K562 (cell line): Measurements from ENCODE around the gene WBP1. TPM values are rescaled to one million over a fixed set of nuclear protein-coding genes. Genes with fewer than 3 reads are reported as not detected.

Experiments used
- ATAC-seq: fragments of 200-7000 bp; cut with Tn5 transposase; 3 replicates; pipeline ENCODE4 v1.9.1; 2020; ENCODE audit warnings: moderate library complexity
- BruUV-seq: library from RNA; stranded (reverse); fragments of 400-500 nt; replicated peaks from 2 replicates; lab custom pipeline; 2021; lab: Mats Ljungman, UMichigan
- CTCF ChIA-PET: fragments of 300-600 bp; formaldehyde crosslinking; extraction: SDS; loops from one replicate; lab custom pipeline; 2021; ENCODE audit warnings: low intra/inter-chr PET ratio; lab: Yijun Ruan, JAX
- POLR2A ChIA-PET: fragments of 300-600, 350-650 bp; sonication (Branson Sonifier 250); formaldehyde crosslinking; extraction: SDS; loops from one replicate; lab custom pipeline; 2021; ENCODE audit warnings: antibody characterized with exemption, inconsistent platforms; lab: Yijun Ruan, JAX
- DNase-seq, 4 experiments: peaks; one replicate each; pipeline versions ENCODE4 v3.0.0 to v3.0.0-alpha.2; 2011 to 2018; ENCODE audit warnings: low spot score in 3 of 4, mixed read lengths in 3 of 4; ENCODE audit errors: extremely low read depth in 1 of 4
- FAIRE-seq: peaks from 2 replicates; lab custom pipeline; 2011; peaks lifted over from hg19 to GRCh38; lab: Jason Lieb, UNC
- H2AFZ ChIP-seq: 2 replicates; pipeline ENCODE4 v1.6.0; 2011; ENCODE audit warnings: low read depth, low read length, control low read depth, inconsistent platforms
- H3K27ac ChIP-seq: fragments of 200-600 bp; 3 replicates; pipeline ENCODE4 v1.8.0; 2011; ENCODE audit warnings: low read depth, mild to moderate bottlenecking, control low read depth, inconsistent platforms, low read length, moderate library complexity, mixed read lengths; ENCODE audit errors: extremely low read depth
- H3K27me3 ChIP-seq, 2 experiments: fragments of 300-600 bp in 1 of 2; 2 replicates in 1 of 2; 3 replicates in 1 of 2; pipeline versions ENCODE4 v1.6.0 to v1.8.0; 2011; ENCODE audit warnings: inconsistent platforms in 2 of 2, low read length in 2 of 2, mild to moderate bottlenecking in 1 of 2, mixed read lengths in 1 of 2, moderate library complexity in 1 of 2; ENCODE audit not compliant: control insufficient read depth in 2 of 2, insufficient read depth in 2 of 2
- H3K36me3 ChIP-seq: fragments of 300-600 bp; 3 replicates; pipeline ENCODE4 v1.8.0; 2011; ENCODE audit warnings: mild to moderate bottlenecking, low read length, inconsistent platforms; ENCODE audit not compliant: control insufficient read depth, insufficient read depth
- H3K4me1 ChIP-seq, 2 experiments: fragments of 200-600 bp in 1 of 2; replicated peaks in 1 of 2; 2 replicates in 1 of 2; 3 replicates in 1 of 2; pipeline versions ENCODE4 v1.5.1 to v1.8.0; 2011; ENCODE audit warnings: inconsistent platforms in 2 of 2, low read length in 2 of 2, mild to moderate bottlenecking in 1 of 2, mixed read lengths in 1 of 2, moderate library complexity in 1 of 2; ENCODE audit not compliant: control insufficient read depth in 2 of 2, insufficient read depth in 2 of 2
- H3K4me2 ChIP-seq: 2 replicates; pipeline ENCODE4 v1.6.1; 2011; ENCODE audit warnings: low read length, control low read depth, inconsistent platforms, mixed read lengths; ENCODE audit not compliant: insufficient read depth
- H3K4me3 ChIP-seq: fragments of 200-600 bp; sonication (generic), shearing (Covaris generic); 2 replicates; pipeline ENCODE4 v1.5.1; 2016; ENCODE audit warnings: control low read depth, inconsistent platforms
- H3K79me2 ChIP-seq: fragments of 200-600 bp; 3 replicates; pipeline ENCODE4 v1.8.0; 2011; ENCODE audit warnings: low read length, inconsistent platforms; ENCODE audit not compliant: control insufficient read depth, insufficient read depth
- H3K9ac ChIP-seq, 2 experiments: 2 replicates each; pipeline versions ENCODE4 v1.6.0 to v1.6.1; 2011; ENCODE audit warnings: low read depth in 2 of 2, low read length in 2 of 2, control low read depth in 1 of 2, inconsistent platforms in 1 of 2, mild to moderate bottlenecking in 1 of 2, mixed read lengths in 1 of 2; ENCODE audit not compliant: insufficient read depth in 1 of 2
- H3K9me1 ChIP-seq: one replicate; pipeline ENCODE4 v1.6.0; 2011; ENCODE audit warnings: inconsistent platforms, mild to moderate bottlenecking, low read length, moderate library complexity; ENCODE audit not compliant: control insufficient read depth, insufficient read depth
- H3K9me3 ChIP-seq: replicated peaks from 2 replicates; pipeline ENCODE4 v1.5.1; 2011; ENCODE audit warnings: low read depth, low read length, inconsistent platforms; ENCODE audit not compliant: control insufficient read depth, insufficient read depth
- H4K20me1 ChIP-seq: replicated peaks from 2 replicates; pipeline ENCODE4 v1.6.1; 2011; ENCODE audit warnings: low read length, inconsistent platforms, mixed read lengths; ENCODE audit not compliant: control insufficient read depth, insufficient read depth
- LEF1 ChIP-seq: fragments of 450-650 bp; IDR thresholded peaks from 2 replicates; pipeline ENCODE4 v1.6.1; 2016; ENCODE audit warnings: mild to moderate bottlenecking
- RAD51 ChIP-seq: fragments of 450-650 bp; IDR thresholded peaks from 2 replicates; pipeline ENCODE4 v1.7.1; 2016; ENCODE audit warnings: low read depth, mild to moderate bottlenecking, borderline replicate concordance
- TOE1 ChIP-seq, 2 experiments: fragments of 450-650 bp in 1 of 2; sonication (generic) in 1 of 2; formaldehyde crosslinking in 1 of 2; IDR thresholded peaks; 2 replicates each; pipeline versions ENCODE4 v1.7.1 to v1.8.0; 2016 to 2022; ENCODE audit warnings: borderline replicate concordance in 2 of 2, mild to moderate bottlenecking in 2 of 2, antibody characterized with exemption in 1 of 2, inconsistent platforms in 1 of 2, low read depth in 1 of 2, missing genetic modification reagents in 1 of 2, moderate library complexity in 1 of 2
- ZNF507 ChIP-seq: conservative IDR thresholded peaks from 2 replicates; pipeline ENCODE4 v1.6.1; 2017; ENCODE audit warnings: missing genetic modification characterization, missing compliant biosample characterization
- WGBS: fragments of 100-300 bp; shearing (Covaris generic); methylation state at CpG from one replicate; pipeline ENCODE4 v1.1.6; 2016; ENCODE audit warnings: low coverage, mixed read lengths; ENCODE audit not compliant: insufficient coverage; ENCODE audit errors: missing lambda C conversion rate; 5-methylcytosine and 5-hydroxymethylcytosine counted together
- in situ Hi-C: fragments of 300-500 bp; cut with MboI; formaldehyde crosslinking; loops from 4 replicates; pipeline ENCODE4 v1.15.0; 2018; ENCODE audit warnings: inconsistent platforms, mixed read lengths
- intact Hi-C: fragments of 100-400 bp; cut with micrococcal nuclease; formaldehyde crosslinking; loops from 2 replicates; pipeline ENCODE4 v1.14.2; 2022
- polyA plus RNA-seq, 8 experiments: library from polyadenylated mRNA; depleted of rRNA in 4 of 8; stranded (reverse) in 5 of 8; unstranded in 3 of 8; fragments of >200 nt; fragmentation: Nextera tagmentation in 2 of 8; fragmentation: Illumina TruSeq in 1 of 8; extraction: Ambion mirVana in 2 of 8; extraction: Trizol in 1 of 8; gene quantifications; 2 replicates each; pipeline versions ENCODE4 v1.2.1 to v1.2.3, GENCODE V29; 2011 to 2014; ENCODE audit warnings: inconsistent platforms in 1 of 8, missing spikeins in 1 of 8
- total RNA-seq, 7 experiments: library from RNA; depleted of rRNA in 6 of 7; stranded (reverse); fragments of >200 nt in 6 of 7; fragmentation: Illumina TruSeq in 2 of 7; extraction: Trizol in 2 of 7; gene quantifications; 2 replicates each; pipeline versions ENCODE4 v1.2.1 to v1.2.3, GENCODE V29; 2011 to 2021; ENCODE audit warnings: low replicate concordance in 1 of 7
- TF ChIP-seq, protein P1 (sequence below): fragments of 450-650 bp; formaldehyde crosslinking; IDR thresholded peaks from 2 replicates; pipeline ENCODE4 v1.4.0; 2020; ENCODE audit warnings: mild to moderate bottlenecking, mixed read lengths
- TF ChIP-seq, protein P2 (sequence below): sonication (generic); formaldehyde crosslinking; IDR thresholded peaks from 2 replicates; pipeline ENCODE4 v1.5.0; 2020; ENCODE audit warnings: missing genetic modification reagents

WBP1 gene
- total and polyA plus RNA-seq, 9 of the 15 experiments (the other 6 are each of a cell fraction or from before 2014, with no cell fraction given) = 1.9 to 27.7 (median 14.2) TPM

DNA sequence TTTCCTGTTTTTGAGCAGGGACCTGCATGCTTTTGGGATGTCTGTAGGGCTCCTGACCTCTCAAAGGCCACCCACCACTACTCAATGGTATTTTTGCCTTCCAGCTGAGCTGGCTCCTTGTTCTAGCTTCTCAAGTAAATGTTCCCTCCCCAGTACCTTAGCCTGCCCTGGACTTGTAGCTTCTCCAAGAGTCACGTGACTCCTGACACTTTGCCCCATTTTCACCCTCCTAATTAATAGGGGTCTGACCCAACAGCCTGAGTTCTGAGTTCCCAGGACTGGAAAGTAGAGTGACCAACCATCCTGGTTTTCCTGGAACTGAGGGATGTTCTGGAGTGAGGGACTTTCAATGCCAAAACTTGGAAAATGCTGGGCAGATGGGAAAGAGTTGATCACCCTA is 37.2 kb downstream of the WBP1 start:
- no peaks in the 10 kb centered on the region for H3K27me3 ChIP-seq
- peak; percentile 55; the same call in 1 of the 2 replicates for TF ChIP-seq TOE1 (IDR thresholded peaks at IDR 0.05; ENCODE audit: borderline replicate concordance)
- no peak for TF ChIP-seq TOE1 (CRISPR knock-in tag; IDR thresholded peaks at IDR 0.05; ENCODE audit: borderline replicate concordance, low read depth)
- TF ChIP-seq RAD51 = peak; percentile 52
- TF ChIP-seq LEF1 = no peak
- TF ChIP-seq, protein P1, sequence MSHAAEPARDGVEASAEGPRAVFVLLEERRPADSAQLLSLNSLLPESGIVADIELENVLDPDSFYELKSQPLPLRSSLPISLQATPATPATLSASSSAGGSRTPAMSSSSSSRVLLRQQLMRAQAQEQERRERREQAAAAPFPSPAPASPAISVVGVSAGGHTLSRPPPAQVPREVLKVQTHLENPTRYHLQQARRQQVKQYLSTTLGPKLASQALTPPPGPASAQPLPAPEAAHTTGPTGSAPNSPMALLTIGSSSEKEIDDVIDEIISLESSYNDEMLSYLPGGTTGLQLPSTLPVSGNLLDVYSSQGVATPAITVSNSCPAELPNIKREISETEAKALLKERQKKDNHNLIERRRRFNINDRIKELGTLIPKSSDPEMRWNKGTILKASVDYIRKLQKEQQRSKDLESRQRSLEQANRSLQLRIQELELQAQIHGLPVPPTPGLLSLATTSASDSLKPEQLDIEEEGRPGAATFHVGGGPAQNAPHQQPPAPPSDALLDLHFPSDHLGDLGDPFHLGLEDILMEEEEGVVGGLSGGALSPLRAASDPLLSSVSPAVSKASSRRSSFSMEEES (CRISPR knock-in tag) = peak; percentile 68
- TF ChIP-seq ZNF507 (tag) = no peak
- TF ChIP-seq, protein P2, sequence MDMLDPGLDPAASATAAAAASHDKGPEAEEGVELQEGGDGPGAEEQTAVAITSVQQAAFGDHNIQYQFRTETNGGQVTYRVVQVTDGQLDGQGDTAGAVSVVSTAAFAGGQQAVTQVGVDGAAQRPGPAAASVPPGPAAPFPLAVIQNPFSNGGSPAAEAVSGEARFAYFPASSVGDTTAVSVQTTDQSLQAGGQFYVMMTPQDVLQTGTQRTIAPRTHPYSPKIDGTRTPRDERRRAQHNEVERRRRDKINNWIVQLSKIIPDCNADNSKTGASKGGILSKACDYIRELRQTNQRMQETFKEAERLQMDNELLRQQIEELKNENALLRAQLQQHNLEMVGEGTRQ = peak; percentile 36; the same call in 1 of the 2 replicates
- H3K9me1 ChIP-seq = no peaks in the 10 kb centered on the region
- H3K27ac ChIP-seq = no peak overlapping the region
- peaks cover 4 to 28% of the 10 kb centered on the region in 2 experiments; a peak in 4 of 5 replicates for H3K4me1 ChIP-seq
- H3K4me2 ChIP-seq = no peak overlapping the region
- ATAC-seq (no peak), FAIRE-seq (peak; percentile 72), DNase-seq (no peak)
- H3K9ac ChIP-seq = no peak overlapping the region
- POLR2A ChIA-PET = interaction anchor here (0.6 to 1.4 kb wide), 3 partner anchors 9 to 87 kb away, joined by 3 to 4 read pairs (median 3); partner anchors contain the start of genes CCDC142 and TTC31
- peaks cover 40% of the 10 kb centered on the region; the same call in 2 of the 3 replicates for H3K36me3 ChIP-seq
- H2AFZ ChIP-seq = no peak overlapping the region
- CTCF ChIA-PET = no interaction called here
- intact Hi-C loops (no loop called here), in situ Hi-C loops (no loop called here)
- 57% methylated on average over 1 of the region's 1 CpG for WGBS
- H3K4me3 ChIP-seq = no peak overlapping the region
- no peaks in the 10 kb centered on the region for H3K9me3 ChIP-seq
- BruUV-seq = no TSS peak
- H4K20me1 ChIP-seq = no peaks in the 10 kb centered on the region
- no peaks in the 10 kb centered on the region for H3K79me2 ChIP-seq
